ENCODE data around the gene AJM1. TPM values are rescaled to one million over a fixed set of nuclear protein-coding genes. Genes with fewer than 3 reads are reported as not detected.

The AJM1 gene
- total RNA-seq, 1 experiment from 2014 or later: 1.1 TPM

GRCh38 chr9:136806631-136807201 is 35.6 kb upstream of the AJM1 start:
- no peak for DNase-seq (ENCODE audit: low spot score)
- in situ Hi-C loops (cut with HindIII; ENCODE audit: low sequenced_read_pairs): no loop called here

DNA sequence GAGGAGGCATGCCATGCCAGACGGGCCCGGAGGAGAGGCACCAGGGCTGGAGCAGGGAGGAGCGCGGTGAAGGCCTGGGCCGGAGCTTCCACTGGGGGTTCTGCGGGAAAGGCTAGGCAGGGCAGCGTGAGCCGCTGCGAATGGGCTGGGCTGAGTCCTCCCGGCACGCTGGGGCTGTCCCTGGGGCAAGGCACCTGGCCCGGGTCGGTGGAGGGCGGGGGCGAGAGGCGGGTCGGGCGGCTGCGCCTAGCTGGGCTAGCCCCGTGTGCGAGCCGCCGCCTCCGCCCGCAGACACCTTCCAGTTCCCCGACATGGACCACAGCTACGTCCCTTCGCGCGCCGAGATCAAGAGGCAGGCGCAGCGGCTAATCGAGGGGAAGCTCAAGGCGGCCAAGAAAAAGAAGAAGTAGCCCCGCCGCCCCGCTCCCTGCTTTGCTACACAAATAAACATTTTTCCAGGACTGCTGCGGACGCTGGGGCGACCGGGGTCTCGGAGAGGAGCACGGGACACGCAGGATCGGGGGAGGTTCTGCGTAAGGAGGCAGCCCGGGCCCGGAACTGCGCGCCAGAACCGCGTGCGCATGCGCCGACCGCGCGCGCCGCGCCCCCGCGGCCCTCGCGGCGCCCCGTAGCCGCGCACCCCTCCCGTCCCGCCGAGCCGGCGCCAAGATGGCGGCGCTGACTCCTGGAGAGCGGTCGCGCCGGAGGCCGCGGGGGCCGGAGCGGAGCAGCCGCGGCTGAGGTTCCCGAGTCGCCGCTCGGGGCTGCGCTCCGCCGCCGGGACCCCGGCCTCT is 34.8 kb upstream of the AJM1 start, which contains the start of gene RABL6:
RABL6 (plus strand) TSS at position 668 of the 794 bp plus-strand sequence. CDS start 249 bp downstream, outside the sequence.
- in situ Hi-C loops (cut with HindIII; ENCODE audit: low sequenced_read_pairs): no loop called here
- peak; percentile 64 for DNase-seq (ENCODE audit: low spot score)

DNA sequence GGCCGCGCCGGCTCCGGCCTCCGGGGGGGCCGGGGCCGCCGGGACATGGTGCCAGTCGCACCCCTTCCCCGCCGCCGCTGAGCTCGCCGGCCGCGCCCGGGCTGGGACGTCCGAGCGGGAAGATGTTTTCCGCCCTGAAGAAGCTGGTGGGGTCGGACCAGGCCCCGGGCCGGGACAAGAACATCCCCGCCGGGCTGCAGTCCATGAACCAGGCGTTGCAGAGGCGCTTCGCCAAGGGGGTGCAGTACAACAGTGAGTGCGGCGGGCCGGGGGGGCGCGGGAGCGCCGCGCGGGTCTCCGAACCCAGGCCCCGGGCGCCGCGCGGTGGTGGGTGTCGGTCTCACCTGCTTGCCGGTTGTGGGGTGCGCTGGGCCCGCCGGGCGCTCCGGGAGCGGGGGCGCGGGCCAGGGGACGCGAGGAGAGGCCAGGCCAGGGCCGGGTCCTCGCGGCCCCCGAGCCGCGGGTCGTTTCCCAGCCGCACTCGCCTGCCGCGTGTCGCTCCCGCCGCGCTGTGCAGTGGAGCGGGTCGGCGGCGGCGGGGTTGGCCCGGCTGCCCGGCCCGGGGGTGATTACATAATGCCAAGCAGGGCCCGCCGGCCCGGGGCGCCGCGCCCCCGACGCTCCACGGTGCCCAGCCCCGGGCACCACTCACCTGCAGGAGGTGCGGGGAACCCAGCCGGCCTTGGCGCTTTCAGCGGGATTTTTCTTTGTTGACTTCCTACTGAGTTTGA is 34.0 kb upstream of the AJM1 start:
- in situ Hi-C loops (cut with HindIII; ENCODE audit: low sequenced_read_pairs): no loop called here
- no peak for DNase-seq (ENCODE audit: low spot score)

DNA sequence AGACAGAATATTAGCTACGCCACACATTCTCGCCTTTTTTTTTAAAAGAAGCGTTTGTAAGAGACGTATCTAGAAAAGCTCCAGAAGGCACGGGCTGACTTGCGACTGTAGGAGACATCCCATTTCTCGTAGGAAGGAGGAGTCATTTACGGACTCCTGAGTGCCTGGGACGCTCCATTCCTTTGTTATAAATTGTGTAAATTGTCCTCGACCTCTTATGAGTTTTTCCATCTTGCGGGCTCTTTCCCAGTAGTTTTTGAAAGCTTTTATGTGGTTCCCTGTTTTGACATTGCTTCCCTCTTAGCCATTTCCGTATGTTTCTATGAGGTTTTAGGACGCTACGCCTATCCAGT is 33.5 kb upstream of the AJM1 start:
- in situ Hi-C loops (cut with HindIII; ENCODE audit: low sequenced_read_pairs): no loop called here
- no peak for DNase-seq (ENCODE audit: low spot score)

- in situ Hi-C loops (cut with HindIII; ENCODE audit: low sequenced_read_pairs): loop anchor here (10.0 kb wide), 1 partner anchor 120 kb away; no protein-coding TSS in a partner anchor
These were observed 27.4 kb upstream of the AJM1 start for GRCh38 chr9:136814725-136815421.

GRCh38 chr9:136815422-136815782 is 26.9 kb upstream of the AJM1 start:
- DNase-seq (ENCODE audit: low spot score): no peak
- in situ Hi-C loops (cut with HindIII; ENCODE audit: low sequenced_read_pairs): loop anchor here (10.0 kb wide), 1 partner anchor 119 kb away; no protein-coding TSS in a partner anchor

More at GRCh38 chr9:136814725-136815421, 27.4 kb upstream of the AJM1 start:
- no peak for DNase-seq (ENCODE audit: low spot score)

DNA sequence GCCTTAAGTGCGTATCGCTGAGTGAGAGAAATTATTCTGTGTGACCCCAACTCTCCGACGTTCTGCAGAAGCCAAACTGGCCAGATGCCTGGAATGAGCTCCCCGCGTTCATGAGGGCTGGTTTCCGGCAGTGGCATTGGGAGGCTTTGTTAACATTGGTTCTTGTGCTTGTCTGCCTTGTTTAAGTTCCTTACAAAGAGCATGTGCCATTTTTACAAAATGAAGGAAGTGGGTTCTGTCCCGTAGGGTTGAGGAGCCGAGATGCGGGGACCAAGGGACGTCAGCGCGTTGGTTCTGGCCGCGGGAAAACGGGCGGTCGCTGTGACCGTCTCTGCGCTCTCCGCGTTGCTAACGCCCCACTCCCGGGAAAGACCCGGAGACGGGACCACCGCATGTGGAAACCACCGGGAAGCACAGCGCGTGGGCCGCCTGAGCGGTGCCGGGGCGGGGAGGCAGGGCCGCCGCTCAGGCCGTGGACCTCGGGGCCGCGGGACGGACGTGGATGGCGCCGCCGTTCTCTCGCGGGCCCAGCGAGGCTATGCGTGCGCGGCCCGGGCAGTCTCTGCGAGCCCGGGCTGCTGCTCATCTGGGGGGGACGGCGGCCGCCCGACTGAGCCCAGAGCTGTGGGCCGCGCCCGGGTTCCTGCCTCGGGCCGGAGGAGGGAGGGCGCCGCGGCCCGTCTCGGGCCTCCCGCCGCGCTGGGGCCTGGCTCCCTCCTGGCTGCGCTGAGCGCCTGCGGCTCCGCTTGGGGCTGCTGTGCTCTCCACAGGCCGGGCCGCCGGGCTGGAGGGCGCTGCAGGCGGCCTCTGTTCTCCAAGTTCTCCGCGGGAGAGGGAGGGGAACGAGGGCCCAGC is 21.1 kb upstream of the AJM1 start:
- in situ Hi-C loops (cut with HindIII; ENCODE audit: low sequenced_read_pairs): no loop called here
- peak; percentile 64 for DNase-seq (ENCODE audit: low spot score)

GRCh38 chr9:136821826-136822544 is 20.3 kb upstream of the AJM1 start:
- DNase-seq (ENCODE audit: low spot score): peak; percentile 86

GRCh38 chr9:136823136-136824046 is 18.9 kb upstream of the AJM1 start:
- peak; percentile 89 for DNase-seq (ENCODE audit: low spot score)
- in situ Hi-C loops (cut with HindIII; ENCODE audit: low sequenced_read_pairs): no loop called here

More at GRCh38 chr9:136821826-136822544, 20.3 kb upstream of the AJM1 start:
- in situ Hi-C loops (cut with HindIII; ENCODE audit: low sequenced_read_pairs): no loop called here

DNA sequence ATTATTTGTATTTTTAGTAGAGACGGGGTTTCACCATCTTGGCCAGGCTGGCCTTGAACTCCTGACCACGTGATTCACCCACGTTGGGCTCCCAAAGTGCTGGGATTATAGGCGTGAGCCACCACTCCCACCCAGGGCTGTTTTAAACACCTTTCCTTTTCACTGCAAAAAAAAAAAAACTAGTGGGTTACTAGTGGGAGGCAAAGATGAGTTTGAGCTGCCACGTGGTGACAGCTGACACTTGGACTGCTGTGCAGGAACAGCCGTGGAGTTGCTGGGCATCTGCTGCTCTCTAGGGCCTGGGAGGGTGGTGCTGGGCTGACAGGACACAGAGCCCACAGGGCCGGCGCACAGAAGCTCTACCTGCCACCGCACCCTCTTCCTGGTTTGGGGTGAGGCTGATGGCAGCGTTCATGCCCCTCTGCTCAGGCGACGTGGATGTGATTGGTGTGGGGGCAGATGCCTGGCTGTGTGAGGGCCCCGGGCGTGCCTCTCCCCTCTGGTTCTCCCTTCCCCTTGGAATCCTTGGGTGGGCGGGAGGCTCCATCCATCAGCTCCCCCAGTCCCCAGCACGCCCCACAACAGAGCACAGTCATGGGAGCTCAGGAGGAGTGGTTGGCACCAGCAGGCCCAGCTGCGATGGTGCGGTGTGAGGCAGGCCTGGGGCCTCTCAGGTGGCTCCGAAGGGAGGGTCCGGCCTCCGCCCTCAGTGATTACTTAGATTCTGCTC is 17.6 kb upstream of the AJM1 start:
- in situ Hi-C loops (cut with HindIII; ENCODE audit: low sequenced_read_pairs): no loop called here
- no peak for DNase-seq (ENCODE audit: low spot score)

DNA sequence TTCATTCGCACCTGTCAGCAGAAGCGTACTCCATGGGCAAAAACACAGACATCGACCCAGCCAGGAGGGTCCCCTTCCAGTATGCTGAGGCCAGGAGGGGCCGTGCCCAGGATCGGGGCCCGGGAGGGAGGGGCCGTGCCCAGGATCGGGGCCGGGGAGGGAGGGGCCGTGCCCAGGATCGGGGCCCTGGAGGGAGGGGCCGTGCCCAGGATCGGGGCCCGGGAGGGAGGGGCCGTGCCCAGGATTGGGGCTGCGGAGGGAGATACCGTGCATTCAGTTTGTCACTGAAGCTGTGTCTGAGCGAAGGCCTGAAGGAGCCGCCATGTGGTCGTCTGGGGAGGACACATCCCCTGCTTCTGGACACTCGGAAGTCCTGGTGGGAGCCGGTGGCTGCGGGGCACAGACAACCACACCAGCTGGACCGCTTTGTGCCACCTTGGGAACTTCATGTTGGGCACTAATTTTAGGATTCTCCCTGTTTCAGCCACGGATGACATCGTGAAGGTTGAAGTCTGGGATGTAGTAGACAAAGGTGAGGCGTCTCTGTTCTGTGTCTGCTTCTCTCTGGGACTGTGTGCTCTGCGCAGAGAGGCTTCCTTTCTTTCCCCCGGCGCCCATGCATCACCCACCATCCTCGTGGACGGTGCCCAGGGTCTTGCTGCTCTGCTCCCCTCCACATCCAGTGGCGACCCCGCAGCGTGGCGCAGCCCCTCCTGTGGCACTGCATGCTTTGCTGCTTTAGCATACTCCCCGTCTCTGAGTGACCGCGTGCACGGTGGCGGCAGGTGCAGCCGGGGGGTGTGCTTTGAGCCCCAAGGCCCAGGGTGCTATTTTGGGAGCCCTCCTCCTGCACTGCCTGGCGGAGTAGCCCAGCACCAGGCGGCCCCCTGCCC is 16.7 kb upstream of the AJM1 start:
- peak; percentile 54 for DNase-seq (ENCODE audit: low spot score)
- in situ Hi-C loops (cut with HindIII; ENCODE audit: low sequenced_read_pairs): no loop called here

- in situ Hi-C loops (cut with HindIII; ENCODE audit: low sequenced_read_pairs): no loop called here
- no peak for DNase-seq (ENCODE audit: low spot score)
These were observed 16.1 kb upstream of the AJM1 start for GRCh38 chr9:136826188-136826541.

- in situ Hi-C loops (cut with HindIII; ENCODE audit: low sequenced_read_pairs): no loop called here
- peak; percentile 71 for DNase-seq (ENCODE audit: low spot score)
These were observed 15.3 kb upstream of the AJM1 start for GRCh38 chr9:136826703-136827582.

GRCh38 chr9:136827794-136828473 is 14.3 kb upstream of the AJM1 start:
- DNase-seq (ENCODE audit: low spot score): no peak
- in situ Hi-C loops (cut with HindIII; ENCODE audit: low sequenced_read_pairs): no loop called here
